GM21381 (cell line): ENCODE results near the gene RIC1.

Source experiments
- ATAC-seq: cut with Tn5 transposase; IDR thresholded peaks from one replicate; pipeline ENCODE4 v1.9.1; 2021; ENCODE audit warnings: mild to moderate bottlenecking, moderate library complexity; ENCODE audit not compliant: unreplicated experiment

The RIC1 gene

DNA sequence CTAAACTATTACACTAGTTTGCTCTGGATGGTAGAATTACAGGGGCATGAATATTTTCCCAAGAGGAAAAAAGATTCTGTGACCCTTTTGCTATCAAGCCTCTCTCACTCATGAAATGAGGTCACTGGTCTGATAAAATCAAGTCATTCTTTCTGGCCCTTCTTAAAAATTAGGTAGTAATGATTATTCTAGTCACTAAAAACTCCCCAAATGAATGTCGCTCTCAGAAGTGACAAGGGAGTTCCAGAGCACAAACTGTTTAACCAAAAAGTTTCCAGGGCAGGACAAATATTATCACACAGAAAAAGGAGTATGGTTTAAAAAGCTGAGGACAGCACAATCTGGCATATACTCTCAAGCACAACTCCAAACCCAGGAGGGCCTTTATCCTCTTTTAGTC is 191.5 kb downstream of the RIC1 start:
- no peak for ATAC-seq

DNA sequence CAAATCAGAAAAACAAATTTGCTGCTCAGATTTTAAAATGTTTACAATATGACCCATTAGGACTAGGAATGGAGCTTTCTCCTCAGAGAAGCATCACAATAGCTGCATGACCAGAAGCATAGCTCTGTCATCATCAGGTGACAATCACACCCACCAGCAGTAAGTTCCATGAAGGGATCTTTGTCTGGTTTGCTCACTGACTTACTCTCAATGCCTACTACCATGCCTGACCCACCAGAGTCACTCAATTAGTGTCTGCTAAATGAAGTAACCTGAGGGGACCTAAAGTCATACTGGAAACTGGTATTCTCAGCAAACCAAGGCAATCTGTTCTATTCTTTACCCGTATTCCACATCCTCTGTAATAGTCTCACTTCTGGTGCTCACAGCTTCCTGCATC is 196.3 kb downstream of the RIC1 start:
- no peak for ATAC-seq
